Measurements from ENCODE around the gene SAMD1. TPM values are rescaled to one million over a fixed set of nuclear protein-coding genes. Genes with fewer than 3 reads are reported as not detected.
A peak's percentile ranks its signal among the peaks of the same experiment; 100 is the strongest.

Gene SAMD1
- polyA plus RNA-seq, 1 donor (not counting 4 experiments of a cell fraction or from before 2014, with no cell fraction given), result 5.3 TPM

DNA sequence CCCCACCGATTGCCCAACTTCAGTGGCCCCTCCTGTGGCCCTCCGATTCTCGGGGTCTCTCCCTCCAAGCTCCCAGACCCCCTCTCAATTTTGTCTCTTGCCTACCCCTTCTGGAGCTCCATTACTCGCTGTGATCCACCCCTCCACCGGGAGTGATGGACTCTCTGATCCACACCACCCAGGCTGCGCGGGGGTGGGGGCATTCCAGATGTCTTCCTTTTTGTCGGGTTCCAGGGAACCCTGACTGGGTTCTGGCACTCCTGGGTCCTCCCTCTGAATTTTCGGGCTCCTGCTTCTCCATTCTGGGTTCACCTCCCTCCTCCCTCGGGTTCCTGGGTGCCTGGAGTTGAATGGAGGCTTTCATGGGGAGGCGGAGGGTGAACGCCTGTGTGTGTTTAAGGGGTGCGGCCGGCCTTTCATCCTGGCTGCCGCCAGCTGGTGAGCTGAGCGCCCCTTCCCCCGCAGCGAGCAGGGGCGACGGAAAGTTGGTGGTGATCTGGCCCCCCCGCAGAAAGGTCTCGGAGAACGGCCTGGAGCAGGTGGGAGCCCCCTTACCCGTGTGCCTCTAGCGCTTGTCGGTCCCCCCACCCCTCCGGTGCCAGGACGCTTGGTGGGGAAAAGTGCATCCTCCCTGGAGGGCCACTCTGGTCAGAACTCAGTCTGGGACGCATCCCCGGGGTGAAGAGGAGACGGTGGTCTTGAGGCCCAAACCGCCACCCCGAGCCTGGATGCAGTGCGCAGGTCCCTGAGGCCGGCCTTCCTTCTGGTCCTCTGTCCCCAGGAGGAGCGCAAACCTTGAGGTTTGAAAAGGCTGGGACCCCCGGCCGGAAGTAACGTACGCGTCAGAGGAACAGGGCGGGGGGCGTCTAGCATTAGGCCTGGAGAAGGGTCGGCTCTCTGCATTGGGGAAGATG lies 16.4 kb downstream of the SAMD1 start:
- H3K9ac ChIP-seq (ENCODE audit: control insufficient read depth, extremely low read depth, insufficient read depth, low read length), result peak overlapping the region; percentile 74
- peak overlapping the region; percentile 31 for H3K27ac ChIP-seq (ENCODE audit: control insufficient read depth, insufficient read depth, low read length)
- H3K36me3 ChIP-seq (ENCODE audit: control insufficient read depth in 2 of 2, extremely low read depth in 1 of 2, insufficient read depth in 2 of 2, low read length in 2 of 2), result no peaks in the 10 kb centered on the region
- H3K4me2 ChIP-seq (ENCODE audit: control insufficient read depth, extremely low read depth, insufficient read depth, low read depth, low read length), result peak overlapping the region; percentile 91
- H3K27me3 ChIP-seq (ENCODE audit: control insufficient read depth, extremely low read depth, insufficient read depth, low read length), result peaks cover 23% of the 10 kb centered on the region
- H3K9me3 ChIP-seq (ENCODE audit: control insufficient read depth, low read depth, low read length), result no peaks in the 10 kb centered on the region
- dilution Hi-C loops (cut with MboI; ENCODE audit: extremely low pct_ligation_motif_present, low sequenced_read_pairs), result no loop called here
- FAIRE-seq (no peak), DNase-seq (ENCODE audit: low read depth, low spot score) (no peak)
- peak overlapping the region; percentile 61 to 98 (median 87) for H3K4me3 ChIP-seq (ENCODE audit: control insufficient read depth in 2 of 3, extremely low read depth in 1 of 3, insufficient read depth in 2 of 3, low read depth in 1 of 3, low read length in 3 of 3)
- TF ChIP-seq CTCF (optimal IDR thresholded peaks at IDR 0.05 in 1 of 3, IDR thresholded peaks at IDR 0.05 in 1 of 3, conservative IDR thresholded peaks at IDR 0.05 in 1 of 3; ENCODE audit: extremely low read depth in 1 of 3, insufficient read depth in 2 of 3, low read length in 3 of 3), result no peak
- no peak for TF ChIP-seq EZH2 (IDR thresholded peaks at IDR 0.05; ENCODE audit: low read length)
- H3K9me1 ChIP-seq (ENCODE audit: control insufficient read depth, extremely low read depth, insufficient read depth, low read length), result no peaks in the 10 kb centered on the region
- peaks cover 24% of the 10 kb centered on the region for H3K4me1 ChIP-seq (ENCODE audit: control insufficient read depth, extremely low read depth, insufficient read depth, low read length)
- peaks cover 1% of the 10 kb centered on the region for H3K79me2 ChIP-seq (ENCODE audit: control insufficient read depth, insufficient read depth, low read length)
- no peaks in the 10 kb centered on the region for H4K20me1 ChIP-seq (ENCODE audit: control insufficient read depth, extremely low read depth, insufficient read depth, low read length)
- peak overlapping the region; percentile 88 for H2AFZ ChIP-seq (ENCODE audit: control insufficient read depth, low read length)

DNA sequence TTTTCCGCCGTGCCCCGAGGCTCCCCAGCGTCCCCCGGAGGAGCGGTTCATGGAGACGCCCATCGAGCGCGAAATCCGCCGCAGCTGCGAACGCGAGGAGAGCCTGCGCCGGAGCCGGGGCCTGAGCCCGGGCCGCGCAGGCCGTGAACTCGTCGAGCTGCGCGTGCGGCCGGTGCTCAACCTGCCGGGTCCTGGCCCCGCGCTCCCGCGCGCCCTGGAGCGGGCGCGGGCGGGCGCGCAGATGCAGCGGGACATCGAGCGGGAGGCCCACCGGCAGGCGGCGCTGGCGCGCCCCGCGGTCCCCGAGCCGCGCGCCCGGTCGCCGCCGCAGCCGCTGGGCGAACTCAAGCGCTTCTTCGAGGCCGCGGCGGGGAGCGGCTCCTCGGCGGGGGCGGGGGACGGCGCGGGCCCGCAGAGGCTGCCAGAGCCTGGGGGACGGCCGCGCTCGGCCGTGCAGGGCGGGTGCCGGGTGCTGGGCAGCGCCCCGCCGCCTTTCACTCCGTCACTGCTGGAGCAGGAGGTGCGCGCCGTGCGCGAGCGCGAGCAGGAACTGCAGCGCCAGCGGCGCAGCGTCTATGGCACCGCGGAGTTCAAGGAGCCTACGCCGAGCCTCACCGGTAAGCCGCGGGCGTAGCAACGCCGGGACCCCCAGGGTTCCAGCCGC lies 17.2 kb downstream of the SAMD1 start:
- TF ChIP-seq CTCF (optimal IDR thresholded peaks at IDR 0.05 in 1 of 3, IDR thresholded peaks at IDR 0.05 in 1 of 3, conservative IDR thresholded peaks at IDR 0.05 in 1 of 3; ENCODE audit: extremely low read depth in 1 of 3, insufficient read depth in 2 of 3, low read length in 3 of 3) (peak in 2 of 3 experiments; percentile 23 to 68), EZH2 (IDR thresholded peaks at IDR 0.05; ENCODE audit: low read length) (no peak)
- Histone ChIP-seq H3K4me2 (ENCODE audit: control insufficient read depth, extremely low read depth, insufficient read depth, low read depth, low read length) (peak overlapping the region; percentile 91), H3K9me1 (ENCODE audit: control insufficient read depth, extremely low read depth, insufficient read depth, low read length) (no peaks in the 10 kb centered on the region), H3K4me3 (ENCODE audit: control insufficient read depth in 2 of 3, extremely low read depth in 1 of 3, insufficient read depth in 2 of 3, low read depth in 1 of 3, low read length in 3 of 3) (peak overlapping the region; percentile 61 to 98 (median 87)), H4K20me1 (ENCODE audit: control insufficient read depth, extremely low read depth, insufficient read depth, low read length) (no peaks in the 10 kb centered on the region), H3K4me1 (ENCODE audit: control insufficient read depth, extremely low read depth, insufficient read depth, low read length) (peaks cover 24% of the 10 kb centered on the region), H3K9me3 (ENCODE audit: control insufficient read depth, low read depth, low read length) (no peaks in the 10 kb centered on the region), H3K79me2 (ENCODE audit: control insufficient read depth, insufficient read depth, low read length) (peaks cover 1% of the 10 kb centered on the region), H3K36me3 (ENCODE audit: control insufficient read depth in 2 of 2, extremely low read depth in 1 of 2, insufficient read depth in 2 of 2, low read length in 2 of 2) (no peaks in the 10 kb centered on the region), H3K27me3 (ENCODE audit: control insufficient read depth, extremely low read depth, insufficient read depth, low read length) (peaks cover 23% of the 10 kb centered on the region), H3K27ac (ENCODE audit: control insufficient read depth, insufficient read depth, low read length) (peak overlapping the region; percentile 31), H2AFZ (ENCODE audit: control insufficient read depth, low read length) (peak overlapping the region; percentile 88), H3K9ac (ENCODE audit: control insufficient read depth, extremely low read depth, insufficient read depth, low read length) (peak overlapping the region; percentile 74)
- dilution Hi-C loops (cut with MboI; ENCODE audit: extremely low pct_ligation_motif_present, low sequenced_read_pairs), result no loop called here
- FAIRE-seq (no peak), DNase-seq (ENCODE audit: low read depth, low spot score) (no peak)
